ENCODE data around the gene MARK3.

The MARK3 gene

DNA sequence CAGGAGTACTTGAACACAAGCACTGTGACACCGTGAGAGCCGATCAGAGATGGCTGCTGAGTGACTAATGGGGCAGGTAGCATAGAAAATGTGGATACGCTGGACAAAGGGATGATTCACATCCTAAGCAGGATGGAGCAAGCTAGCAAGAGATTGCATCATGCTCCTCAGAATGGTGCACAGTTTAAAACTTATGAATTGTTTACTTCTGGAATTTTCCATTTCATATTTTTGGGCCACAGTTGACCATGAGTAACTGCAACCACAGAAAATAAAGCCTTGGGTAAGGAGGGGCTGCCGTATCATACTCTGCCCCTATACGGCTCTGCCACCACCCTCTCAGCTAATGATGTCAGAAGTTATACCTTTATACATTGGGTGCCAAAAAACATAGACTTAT, 23.3 kb upstream of the MARK3 start:
- no peak for TF ChIP-seq FOXM1 (IDR thresholded peaks at IDR 0.05; ENCODE audit: borderline replicate concordance)
- no peak for TF ChIP-seq HDGF (IDR thresholded peaks at IDR 0.05; ENCODE audit: borderline replicate concordance)
- TF ChIP-seq CTBP1 (IDR thresholded peaks at IDR 0.05; ENCODE audit: borderline replicate concordance): no peak
- TF ChIP-seq ZNF384 (IDR thresholded peaks at IDR 0.05): no peak
- TF ChIP-seq L3MBTL2 (conservative IDR thresholded peaks at IDR 0.05): no peak
- no peak for TF ChIP-seq NFRKB (IDR thresholded peaks at IDR 0.05)
- TF ChIP-seq BHLHE40 (IDR thresholded peaks at IDR 0.05; ENCODE audit: borderline replicate concordance): no peak
- no peak for TF ChIP-seq ARNT (IDR thresholded peaks at IDR 0.05)
- no peak for TF ChIP-seq FOXA1 (IDR thresholded peaks at IDR 0.05)
- POLR2A ChIA-PET: no interaction called here
- DNase-seq (ENCODE audit: extremely low spot score): no peak
- CTCF ChIA-PET: no interaction called here

DNA sequence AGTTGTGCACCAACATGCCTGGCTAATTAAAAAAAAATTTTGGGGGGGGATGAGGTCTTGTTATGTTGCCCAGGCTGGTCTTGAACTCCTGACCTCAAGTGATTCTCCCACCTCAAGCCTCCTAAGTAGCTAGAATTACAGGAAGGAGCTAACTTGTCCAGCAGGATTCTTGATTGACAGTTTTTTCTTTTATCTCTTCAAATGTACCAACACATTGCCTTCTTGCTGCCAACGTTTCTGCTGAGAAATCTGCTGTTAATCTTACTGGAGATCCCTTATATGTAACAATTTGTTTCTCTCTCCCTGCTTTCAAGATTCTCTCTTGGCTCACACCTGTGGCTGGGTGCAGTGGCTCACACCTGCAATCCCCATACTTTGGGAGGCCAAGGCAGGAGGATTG, 22.4 kb upstream of the MARK3 start:
- POLR2A ChIA-PET: no interaction called here
- DNase-seq (ENCODE audit: extremely low spot score): no peak
- CTCF ChIA-PET: no interaction called here

DNA sequence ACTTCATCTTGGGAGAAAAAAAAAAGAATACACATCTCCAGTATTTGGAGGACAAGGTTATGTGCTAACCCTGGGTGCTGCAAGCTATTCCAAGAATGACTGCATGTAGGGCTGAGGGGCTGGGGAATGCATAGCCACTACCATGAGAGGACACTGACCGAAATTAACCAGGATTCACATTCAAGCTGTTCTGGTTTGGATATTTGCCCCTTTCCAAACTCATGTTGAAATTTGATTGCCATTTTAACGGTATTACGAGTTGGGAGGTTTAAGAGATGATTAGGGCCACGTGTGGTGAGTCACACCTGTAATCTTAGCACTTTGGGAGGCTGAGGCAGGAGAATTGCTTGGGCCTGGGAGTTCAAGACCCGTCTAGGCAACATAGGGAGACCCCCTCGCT, 18.5 kb upstream of the MARK3 start:
- POLR2A ChIA-PET: no interaction called here
- CTCF ChIA-PET: no interaction called here
- DNase-seq (ENCODE audit: extremely low spot score): no peak

More for the DNA sequence above, 22.4 kb upstream of the MARK3 start:
- TF ChIP-seq PKNOX1 (IDR thresholded peaks at IDR 0.05) (0 out of 2 replicates have a peak, but pooled peaks have one; percentile 24), FOXM1 (IDR thresholded peaks at IDR 0.05; ENCODE audit: borderline replicate concordance) (no peak)

GRCh38 chr14:103367995-103368394, 17.2 kb upstream of the MARK3 start:
- TF ChIP-seq PKNOX1 (IDR thresholded peaks at IDR 0.05): no peak
- no peak for TF ChIP-seq ZNF384 (IDR thresholded peaks at IDR 0.05)
- no peak for TF ChIP-seq NFRKB (IDR thresholded peaks at IDR 0.05)
- no peak for TF ChIP-seq L3MBTL2 (conservative IDR thresholded peaks at IDR 0.05)
- TF ChIP-seq FOXK2 (IDR thresholded peaks at IDR 0.05): no peak
- TF ChIP-seq LEF1 (IDR thresholded peaks at IDR 0.05; ENCODE audit: borderline replicate concordance): no peak
- TF ChIP-seq BHLHE40 (IDR thresholded peaks at IDR 0.05; ENCODE audit: borderline replicate concordance): no peak
- TF ChIP-seq SUZ12 (IDR thresholded peaks at IDR 0.05): no peak
- no peak for TF ChIP-seq FOXM1 (IDR thresholded peaks at IDR 0.05; ENCODE audit: borderline replicate concordance)
- TF ChIP-seq ARNT (IDR thresholded peaks at IDR 0.05): no peak
- TF ChIP-seq TARDBP (IDR thresholded peaks at IDR 0.05): no peak
- TF ChIP-seq SP1 (IDR thresholded peaks at IDR 0.05): no peak
- TF ChIP-seq ELF4 (IDR thresholded peaks at IDR 0.05): no peak
- TF ChIP-seq CTBP1 (IDR thresholded peaks at IDR 0.05; ENCODE audit: borderline replicate concordance): no peak
- TF ChIP-seq HDGF (IDR thresholded peaks at IDR 0.05; ENCODE audit: borderline replicate concordance): no peak
- no peak for TF ChIP-seq FOXA1 (IDR thresholded peaks at IDR 0.05)

More for the DNA sequence above, 18.5 kb upstream of the MARK3 start:
- TF ChIP-seq SUZ12 (IDR thresholded peaks at IDR 0.05) (no peak), FOXK2 (IDR thresholded peaks at IDR 0.05) (no peak), BHLHE40 (IDR thresholded peaks at IDR 0.05; ENCODE audit: borderline replicate concordance) (no peak), HDGF (IDR thresholded peaks at IDR 0.05; ENCODE audit: borderline replicate concordance) (no peak), FOXM1 (IDR thresholded peaks at IDR 0.05; ENCODE audit: borderline replicate concordance) (no peak), TARDBP (IDR thresholded peaks at IDR 0.05) (no peak), SP1 (IDR thresholded peaks at IDR 0.05) (no peak), ARNT (IDR thresholded peaks at IDR 0.05) (no peak), ZNF384 (IDR thresholded peaks at IDR 0.05) (no peak)

GRCh38 chr14:103370087-103370486, 15.1 kb upstream of the MARK3 start:
- ChIA-PET POLR2A (no interaction called here), CTCF (no interaction called here)
- DNase-seq (ENCODE audit: extremely low spot score): no peak
- TF ChIP-seq ARNT (IDR thresholded peaks at IDR 0.05) (no peak), NFRKB (IDR thresholded peaks at IDR 0.05) (no peak), ELF4 (IDR thresholded peaks at IDR 0.05) (no peak), BHLHE40 (IDR thresholded peaks at IDR 0.05; ENCODE audit: borderline replicate concordance) (no peak)

More at GRCh38 chr14:103367995-103368394, 17.2 kb upstream of the MARK3 start:
- CTCF ChIA-PET: interaction anchor here (0.6 to 1.7 kb wide), 4 partner anchors 11 to 77 kb away, joined by 3 to 10 read pairs (median 4); no protein-coding TSS in a partner anchor
- DNase-seq (ENCODE audit: extremely low spot score): no peak
- POLR2A ChIA-PET: interaction anchor here (1.1 kb wide), 1 partner anchor 34 kb away, joined by 5 read pairs; the partner anchor contains the start of gene EIF5

- TF ChIP-seq LEF1 (IDR thresholded peaks at IDR 0.05; ENCODE audit: borderline replicate concordance) (no peak), HDGF (IDR thresholded peaks at IDR 0.05; ENCODE audit: borderline replicate concordance) (no peak), CTBP1 (IDR thresholded peaks at IDR 0.05; ENCODE audit: borderline replicate concordance) (no peak)
- no peak for DNase-seq (ENCODE audit: extremely low spot score)
- POLR2A ChIA-PET: interaction anchor here (1.1 kb wide), 1 partner anchor 38 kb away, joined by 4 read pairs; the partner anchor contains the start of gene EIF5
- CTCF ChIA-PET: no interaction called here
These were observed 13.2 kb upstream of the MARK3 start for GRCh38 chr14:103372017-103372416.

- no peak for DNase-seq (ENCODE audit: extremely low spot score)
These were observed 12.5 kb upstream of the MARK3 start for GRCh38 chr14:103372552-103373304.

More at GRCh38 chr14:103372552-103373304, 12.5 kb upstream of the MARK3 start:
- ChIA-PET POLR2A (interaction anchor here (1.1 to 1.2 kb wide), 2 partner anchors 13 to 39 kb away, joined by 4 read pairs; partner anchors contain the start of genes EIF5 and MARK3), CTCF (no interaction called here)
- TF ChIP-seq ELF4 (IDR thresholded peaks at IDR 0.05) (no peak), ZNF384 (IDR thresholded peaks at IDR 0.05) (peak; percentile 27; the same call in 1 of the 2 replicates)

All from HEK293T (cell line).